Aorta (tissue), 5 donors: ENCODE results near the gene FAM118B. TPM values are rescaled to one million over a fixed set of nuclear protein-coding genes. Genes with fewer than 3 reads are reported as not detected.

Experiments used
- ATAC-seq: fragments of 200-7000 bp; cut with Tn5 transposase; one replicate; pipeline ENCODE4 v1.9.1; 2022; ENCODE audit warnings: moderate library complexity; ENCODE audit not compliant: low FRiP score
- DNase-seq, 2 donors: peaks; one replicate each; pipeline ENCODE4 v3.0.0-alpha.2; 2020
- H3K27ac ChIP-seq, 2 donors: one replicate each; pipeline ENCODE4 v1.5.1; 2013; ENCODE audit warnings: low read length in 2 of 2, mild to moderate bottlenecking in 2 of 2, moderate library complexity in 2 of 2, control low read depth in 1 of 2, inconsistent platforms in 1 of 2, low read depth in 1 of 2
- H3K27me3 ChIP-seq, 2 donors: one replicate each; pipeline ENCODE4 v1.6.1; 2013; ENCODE audit warnings: control low read depth in 1 of 2, low read length in 1 of 2, mild to moderate bottlenecking in 1 of 2, moderate library complexity in 1 of 2; ENCODE audit not compliant: insufficient read depth in 2 of 2, control insufficient read depth in 1 of 2
- H3K36me3 ChIP-seq, 2 donors: one replicate each; pipeline ENCODE4 v1.6.1; 2013; ENCODE audit warnings: control low read depth in 1 of 2, low read length in 1 of 2, mild to moderate bottlenecking in 1 of 2; ENCODE audit not compliant: insufficient read depth in 2 of 2, control insufficient read depth in 1 of 2
- H3K4me1 ChIP-seq, 2 donors: one replicate each; pipeline ENCODE4 v1.6.1; 2013; ENCODE audit warnings: low read length in 2 of 2, control low read depth in 1 of 2, mild to moderate bottlenecking in 1 of 2, moderate library complexity in 1 of 2; ENCODE audit not compliant: insufficient read depth in 2 of 2, control insufficient read depth in 1 of 2
- H3K4me3 ChIP-seq, 2 donors: one replicate each; pipeline ENCODE4 v1.5.1; 2013; ENCODE audit warnings: low read length in 2 of 2, control low read depth in 1 of 2, mild to moderate bottlenecking in 1 of 2
- H3K9me3 ChIP-seq: one replicate; pipeline ENCODE4 v1.6.1; 2013; ENCODE audit warnings: mild to moderate bottlenecking, low read length; ENCODE audit not compliant: control insufficient read depth
- WGBS, 2 donors: extraction: QIAGEN DNeasy Blood & Tissue Kit; methylation state at CpG; one replicate each; pipeline ENCODE4 v1.1.7; 2013; 5-methylcytosine and 5-hydroxymethylcytosine counted together
- intact Hi-C, 2 donors: fragments of 100-400 bp; cut with DNase I; formaldehyde crosslinking; loops; one replicate each; pipeline versions ENCODE4 v1.14.2 to v1.15.0; 2022
- polyA plus RNA-seq, 2 donors: library from polyadenylated mRNA; stranded (reverse); fragments of 200-250 nt; gene quantifications; one replicate each; pipeline ENCODE4 v1.2.3, GENCODE V29; 2013
- total RNA-seq, 2 donors: library from RNA; stranded (reverse); fragmentation: NEBNext Ultra II Directional; extraction: Animal tissue kit (Norgen Biotek cat#: 25700); gene quantifications; one replicate each; pipeline ENCODE4 v1.2.1, GENCODE V29; 2021
- donor health status: healthy with polysubstance abuse.
- donor health status: Bipolar disorder and iron deficiency.
- donor health status: DM: no; HTN: no; CAD: no.
- donor health status: DM: no; HTN: no; CAD: no.
- donor health status: DM: yes; HTN: yes; CAD: no.

Gene FAM118B
- total and polyA plus RNA-seq, 4 donors, result 11.9 to 21.9 (median 16.6) TPM

- Histone ChIP-seq H3K27me3 (no peaks in the 10 kb centered on the region), H3K4me3 (no peak overlapping the region), H3K9me3 (no peaks in the 10 kb centered on the region), H3K4me1 (no peaks in the 10 kb centered on the region), H3K27ac (no peak overlapping the region), H3K36me3 (no peaks in the 10 kb centered on the region)
- ATAC-seq (no peak), DNase-seq (no peak)
- 91 to 97% methylated on average over 11 of the region's 11 CpGs for WGBS, 2 donors
- intact Hi-C loops, result loop anchor here in 1 of 2 donors (10.0 kb wide), 1 partner anchor 127 kb away; the partner anchor contains the start of gene CDON
Measured at GRCh38 chr11:126191379-126192073, 20.1 kb upstream of the FAM118B start.

GRCh38 chr11:126192361-126192760 is 19.2 kb upstream of the FAM118B start:
- no peaks in the 10 kb centered on the region for H3K9me3 ChIP-seq
- H3K36me3 ChIP-seq, result no peaks in the 10 kb centered on the region
- 33 to 35% methylated on average over 7 of the region's 7 CpGs for WGBS, 2 donors
- H3K4me3 ChIP-seq, result no peak overlapping the region
- no peak for DNase-seq
- ATAC-seq, result no peak
- no peaks in the 10 kb centered on the region for H3K4me1 ChIP-seq
- H3K27me3 ChIP-seq, result no peaks in the 10 kb centered on the region
- intact Hi-C loops, result loop anchor here in 1 of 2 donors (10.0 kb wide), 1 partner anchor 128 kb away; the partner anchor contains the start of gene CDON
- no peak overlapping the region for H3K27ac ChIP-seq

- ATAC-seq, result no peak
- no peak for DNase-seq
- intact Hi-C loops, result loop anchor here in 1 of 2 donors (10.0 kb wide), 1 partner anchor 128 kb away; the partner anchor contains the start of gene CDON
- Histone ChIP-seq H3K4me3 (no peak overlapping the region), H3K27ac (no peak overlapping the region), H3K4me1 (no peaks in the 10 kb centered on the region), H3K9me3 (no peaks in the 10 kb centered on the region), H3K27me3 (no peaks in the 10 kb centered on the region), H3K36me3 (no peaks in the 10 kb centered on the region)
- 86 to 93% methylated on average over 16 of the region's 16 CpGs for WGBS, 2 donors
Measured at GRCh38 chr11:126193038-126193478, 18.5 kb upstream of the FAM118B start.

- intact Hi-C loops, result loop anchor here (1.0 to 10.0 kb wide), 4 partner anchors 129 to 271 kb away; partner anchors contain the start of gene CDON (in 1 of the 2)
- WGBS, 2 donors, result 27 to 30% methylated on average over 9 of the region's 9 CpGs
- Histone ChIP-seq H3K36me3 (no peaks in the 10 kb centered on the region), H3K4me1 (no peaks in the 10 kb centered on the region), H3K4me3 (no peak overlapping the region), H3K27ac (no peak overlapping the region), H3K9me3 (no peaks in the 10 kb centered on the region), H3K27me3 (no peaks in the 10 kb centered on the region)
- ATAC-seq (peak; percentile 61), DNase-seq (no peak)
Measured at GRCh38 chr11:126194121-126194543, 17.4 kb upstream of the FAM118B start.

- Histone ChIP-seq H3K4me3 (no peak overlapping the region), H3K27me3 (no peaks in the 10 kb centered on the region), H3K27ac (no peak overlapping the region), H3K4me1 (no peaks in the 10 kb centered on the region), H3K9me3 (no peaks in the 10 kb centered on the region), H3K36me3 (peaks cover 0 to 3% of the 10 kb centered on the region in 2 donors)
- ATAC-seq (no peak), DNase-seq (no peak)
- intact Hi-C loops, result loop anchor here (2.0 to 10.0 kb wide), 2 partner anchors 130 to 272 kb away; partner anchors contain the start of gene CDON (in 1 of the 2)
- WGBS, 2 donors, result 81 to 96% methylated on average over 3 of the region's 3 CpGs
Measured at GRCh38 chr11:126195119-126195518, 16.5 kb upstream of the FAM118B start.

GRCh38 chr11:126197277-126197939 is 14.2 kb upstream of the FAM118B start:
- 82 to 92% methylated on average over 7 of the region's 7 CpGs for WGBS, 2 donors
- H3K27ac ChIP-seq, result no peak overlapping the region
- H3K4me3 ChIP-seq, result no peak overlapping the region
- H3K27me3 ChIP-seq, result no peaks in the 10 kb centered on the region
- H3K9me3 ChIP-seq, result no peaks in the 10 kb centered on the region
- H3K4me1 ChIP-seq, result no peaks in the 10 kb centered on the region
- intact Hi-C loops, result loop anchor here in 1 of 2 donors (10.0 kb wide), 1 partner anchor 133 kb away; the partner anchor contains the start of gene CDON
- DNase-seq, result no peak
- ATAC-seq, result no peak
- H3K36me3 ChIP-seq, result peaks cover 0 to 3% of the 10 kb centered on the region in 2 donors

- ATAC-seq (no peak), DNase-seq (no peak)
- WGBS, 2 donors, result 81 to 84% methylated on average over 5 of the region's 5 CpGs
- no peaks in the 10 kb centered on the region for H3K27me3 ChIP-seq
- no peak overlapping the region for H3K27ac ChIP-seq
- intact Hi-C loops, result loop anchor here in 1 of 2 donors (10.0 kb wide), 1 partner anchor 134 kb away; the partner anchor contains the start of gene CDON
- H3K4me3 ChIP-seq, result no peak overlapping the region
- peaks cover 5 to 6% of the 10 kb centered on the region in 2 donors for H3K36me3 ChIP-seq
- no peaks in the 10 kb centered on the region for H3K4me1 ChIP-seq
- H3K9me3 ChIP-seq, result no peaks in the 10 kb centered on the region
Measured at GRCh38 chr11:126198648-126199047, 12.9 kb upstream of the FAM118B start.

- H3K4me3 ChIP-seq, result no peak overlapping the region
- H3K4me1 ChIP-seq, result no peaks in the 10 kb centered on the region
- H3K27ac ChIP-seq, result no peak overlapping the region
- intact Hi-C loops, result loop anchor here in 1 of 2 donors (10.0 kb wide), 1 partner anchor 138 kb away; the partner anchor contains the start of gene CDON
- no peaks in the 10 kb centered on the region for H3K27me3 ChIP-seq
- no peak for DNase-seq
- H3K9me3 ChIP-seq, result no peaks in the 10 kb centered on the region
- 73% methylated on average over 8 of the region's 8 CpGs for WGBS, 2 donors
- H3K36me3 ChIP-seq, result peaks cover 7 to 9% of the 10 kb centered on the region in 2 donors
- no peak for ATAC-seq
Measured at GRCh38 chr11:126202646-126203359, 8.8 kb upstream of the FAM118B start.
